LNCaP clone FGC (cell line): ENCODE data around the gene OR2H1.

Experiments
- DNase-seq: peaks from one replicate; pipeline ENCODE4 v3.0.0-alpha.2; 2011; ENCODE audit warnings: low read depth
- H3K4me3 ChIP-seq: 2 replicates; pipeline ENCODE4 v1.5.1; 2011; ENCODE audit warnings: mild to moderate bottlenecking, low read depth, low read length, control low read depth
- TF ChIP-seq, protein P1 (sequence below): IDR thresholded peaks from 2 replicates; pipeline ENCODE4 v1.5.1; 2012; ENCODE audit warnings: mild to moderate bottlenecking; ENCODE audit not compliant: control insufficient read depth, insufficient read depth; ENCODE audit errors: extremely low read depth

Gene OR2H1

GRCh38 chr6:29505808-29506207 is 48.9 kb downstream of the OR2H1 start:
- DNase-seq, result no peak
- TF ChIP-seq, protein P1, sequence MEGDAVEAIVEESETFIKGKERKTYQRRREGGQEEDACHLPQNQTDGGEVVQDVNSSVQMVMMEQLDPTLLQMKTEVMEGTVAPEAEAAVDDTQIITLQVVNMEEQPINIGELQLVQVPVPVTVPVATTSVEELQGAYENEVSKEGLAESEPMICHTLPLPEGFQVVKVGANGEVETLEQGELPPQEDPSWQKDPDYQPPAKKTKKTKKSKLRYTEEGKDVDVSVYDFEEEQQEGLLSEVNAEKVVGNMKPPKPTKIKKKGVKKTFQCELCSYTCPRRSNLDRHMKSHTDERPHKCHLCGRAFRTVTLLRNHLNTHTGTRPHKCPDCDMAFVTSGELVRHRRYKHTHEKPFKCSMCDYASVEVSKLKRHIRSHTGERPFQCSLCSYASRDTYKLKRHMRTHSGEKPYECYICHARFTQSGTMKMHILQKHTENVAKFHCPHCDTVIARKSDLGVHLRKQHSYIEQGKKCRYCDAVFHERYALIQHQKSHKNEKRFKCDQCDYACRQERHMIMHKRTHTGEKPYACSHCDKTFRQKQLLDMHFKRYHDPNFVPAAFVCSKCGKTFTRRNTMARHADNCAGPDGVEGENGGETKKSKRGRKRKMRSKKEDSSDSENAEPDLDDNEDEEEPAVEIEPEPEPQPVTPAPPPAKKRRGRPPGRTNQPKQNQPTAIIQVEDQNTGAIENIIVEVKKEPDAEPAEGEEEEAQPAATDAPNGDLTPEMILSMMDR, result no peak
- H3K4me3 ChIP-seq, result no peak overlapping the region

DNA sequence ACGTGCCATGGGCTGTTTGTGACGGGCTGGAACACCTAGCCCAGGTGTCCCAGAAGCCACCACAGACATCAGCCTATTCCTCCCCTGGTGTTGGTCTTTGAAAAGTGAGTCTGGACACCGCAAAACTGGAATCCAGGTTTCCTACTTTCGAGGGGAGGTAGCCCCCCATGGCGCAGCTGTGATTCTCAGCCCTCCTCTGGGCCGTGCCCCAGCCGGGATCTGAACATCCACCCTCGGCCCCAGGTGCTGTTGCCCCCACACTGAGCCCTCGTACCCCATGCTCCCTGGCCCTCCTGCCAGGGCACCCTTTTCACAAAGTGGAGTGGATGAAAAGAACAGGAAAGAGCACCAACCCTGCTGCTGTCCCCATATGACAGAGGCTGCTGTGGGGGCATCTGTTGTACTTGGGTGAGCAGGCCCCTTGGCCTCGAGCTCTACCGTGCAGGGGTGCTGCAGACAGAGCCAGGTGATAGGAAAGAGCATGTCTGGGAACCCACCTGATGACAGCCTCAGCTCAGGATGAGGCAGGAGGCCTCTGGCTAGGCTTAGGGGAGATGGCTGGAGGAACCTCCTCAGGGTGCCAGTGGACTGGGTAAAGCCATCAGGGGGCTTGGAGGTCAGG is 49.6 kb downstream of the OR2H1 start:
- DNase-seq, result no peak
- H3K4me3 ChIP-seq, result no peak overlapping the region
- TF ChIP-seq, protein P1, result no peak

DNA sequence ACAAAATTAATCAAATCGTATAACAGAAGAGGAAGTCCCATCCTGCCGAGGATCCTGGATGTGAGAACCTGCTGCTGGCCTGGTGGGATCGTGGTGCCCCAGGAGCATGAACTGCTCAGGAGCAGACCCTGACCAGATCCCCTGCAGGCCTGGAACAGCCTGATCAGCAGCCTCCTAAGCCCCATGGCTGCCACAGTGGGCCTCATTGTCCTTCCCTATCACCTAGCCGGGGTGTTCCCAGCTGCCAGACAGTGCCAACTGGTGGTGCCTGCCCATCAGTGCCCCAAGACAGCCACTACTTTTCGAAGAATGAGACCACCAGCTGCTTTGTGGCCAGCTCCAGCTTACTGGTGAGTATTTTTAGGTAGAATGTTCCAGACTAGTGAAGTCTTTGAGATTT is 50.4 kb downstream of the OR2H1 start:
- TF ChIP-seq, protein P1, result no peak
- no peak for DNase-seq
- H3K4me3 ChIP-seq, result no peak overlapping the region

- TF ChIP-seq, protein P1, result no peak
- DNase-seq, result no peak
- no peak overlapping the region for H3K4me3 ChIP-seq
Observed at GRCh38 chr6:29509239-29509638, 52.3 kb downstream of the OR2H1 start.

GRCh38 chr6:29509711-29510110 is 52.8 kb downstream of the OR2H1 start:
- no peak overlapping the region for H3K4me3 ChIP-seq
- TF ChIP-seq, protein P1, result no peak
- no peak for DNase-seq

- DNase-seq, result no peak
- H3K4me3 ChIP-seq, result no peak overlapping the region
- TF ChIP-seq, protein P1, result no peak
Observed at GRCh38 chr6:29510202-29510601, 53.2 kb downstream of the OR2H1 start.

DNA sequence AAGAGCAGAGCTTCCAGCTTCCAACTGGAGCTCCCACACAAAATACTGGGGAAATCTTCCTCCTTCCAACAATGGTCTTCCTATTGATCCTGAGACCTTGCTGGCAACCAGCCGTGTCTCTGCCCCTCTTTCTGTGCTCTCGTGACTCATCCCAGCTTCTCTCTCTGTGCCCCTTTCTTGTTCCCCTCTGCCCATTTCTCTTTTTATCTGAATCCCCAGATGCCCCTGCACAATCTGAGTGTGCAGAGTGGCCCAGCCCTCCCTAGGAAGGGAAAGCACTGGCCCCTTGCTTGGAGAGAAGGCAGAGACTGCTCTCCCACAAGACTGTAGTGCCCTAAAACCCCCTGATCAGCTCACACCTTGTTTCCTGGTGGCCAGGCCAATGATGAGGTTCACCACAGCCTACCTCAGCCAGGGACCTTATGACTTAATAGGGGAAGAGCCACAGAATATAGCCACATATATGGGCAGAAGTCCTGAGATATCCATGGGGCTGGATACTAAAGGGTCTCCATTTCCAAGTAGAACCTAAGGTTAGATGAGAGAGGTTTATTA is 53.9 kb downstream of the OR2H1 start:
- H3K4me3 ChIP-seq, result no peak overlapping the region
- TF ChIP-seq, protein P1, result no peak
- no peak for DNase-seq
